HEK293T (cell line): ENCODE data around the gene DOHH.

Experiments used
- CTCF ChIA-PET: fragments of 350-600 bp; formaldehyde crosslinking; extraction: SDS; loops from one replicate; lab custom pipeline; 2021; ENCODE audit warnings: antibody characterized with exemption, inconsistent platforms; lab: Yijun Ruan, JAX
- POLR2A ChIA-PET: fragments of 350-600 bp; formaldehyde crosslinking; extraction: SDS; loops from one replicate; lab custom pipeline; 2020; ENCODE audit warnings: antibody characterized with exemption, inconsistent platforms; lab: Yijun Ruan, JAX
- DNase-seq: peaks from one replicate; pipeline ENCODE4 v3.0.0; 2012; ENCODE audit warnings: mixed read lengths; ENCODE audit errors: extremely low spot score
- ARNT ChIP-seq: fragments of 450-650 bp; IDR thresholded peaks from 2 replicates; pipeline ENCODE4 v1.6.1; 2017; ENCODE audit warnings: mild to moderate bottlenecking
- BHLHE40 ChIP-seq: fragments of 450-650 bp; IDR thresholded peaks from 2 replicates; pipeline ENCODE4 v1.6.1; 2016; ENCODE audit warnings: mild to moderate bottlenecking, moderate library complexity, borderline replicate concordance
- CTBP1 ChIP-seq: fragments of 450-650 bp; IDR thresholded peaks from 2 replicates; pipeline ENCODE4 v1.6.1; 2016; ENCODE audit warnings: borderline replicate concordance
- ELF4 ChIP-seq: fragments of 450-650 bp; IDR thresholded peaks from 2 replicates; pipeline ENCODE4 v1.6.1; 2017; ENCODE audit warnings: antibody characterized with exemption
- FOXA1 ChIP-seq: fragments of 450-650 bp; IDR thresholded peaks from 2 replicates; pipeline ENCODE4 v1.6.1; 2016; ENCODE audit warnings: mild to moderate bottlenecking
- FOXK2 ChIP-seq: fragments of 450-650 bp; IDR thresholded peaks from 2 replicates; pipeline ENCODE4 v1.6.1; 2016; ENCODE audit warnings: mild to moderate bottlenecking
- FOXM1 ChIP-seq: fragments of 450-650 bp; IDR thresholded peaks from 2 replicates; pipeline ENCODE4 v1.6.1; 2017; ENCODE audit warnings: mild to moderate bottlenecking, borderline replicate concordance
- HDGF ChIP-seq: fragments of 450-650 bp; IDR thresholded peaks from 2 replicates; pipeline ENCODE4 v1.6.1; 2017; ENCODE audit warnings: antibody characterized with exemption, borderline replicate concordance
- L3MBTL2 ChIP-seq: fragments of 450-650 bp; conservative IDR thresholded peaks from 2 replicates; pipeline ENCODE4 v1.6.1; 2016; ENCODE audit warnings: mild to moderate bottlenecking
- LEF1 ChIP-seq: fragments of 450-650 bp; IDR thresholded peaks from 2 replicates; pipeline ENCODE4 v1.6.1; 2017; ENCODE audit warnings: mild to moderate bottlenecking, borderline replicate concordance
- NFRKB ChIP-seq: fragments of 450-650 bp; IDR thresholded peaks from 2 replicates; pipeline ENCODE4 v1.6.1; 2016; ENCODE audit warnings: mild to moderate bottlenecking, moderate library complexity
- PKNOX1 ChIP-seq: fragments of 450-650 bp; IDR thresholded peaks from 2 replicates; pipeline ENCODE4 v1.6.1; 2016
- SP1 ChIP-seq: fragments of 450-650 bp; IDR thresholded peaks from 2 replicates; pipeline ENCODE4 v1.6.1; 2017
- SUZ12 ChIP-seq: fragments of 450-650 bp; IDR thresholded peaks from 2 replicates; pipeline ENCODE4 v1.6.1; 2016; ENCODE audit warnings: mild to moderate bottlenecking
- TARDBP ChIP-seq: fragments of 450-650 bp; IDR thresholded peaks from 2 replicates; pipeline ENCODE4 v1.6.1; 2016
- ZNF384 ChIP-seq: fragments of 450-650 bp; IDR thresholded peaks from 2 replicates; pipeline ENCODE4 v1.6.1; 2016

The DOHH gene

DNA sequence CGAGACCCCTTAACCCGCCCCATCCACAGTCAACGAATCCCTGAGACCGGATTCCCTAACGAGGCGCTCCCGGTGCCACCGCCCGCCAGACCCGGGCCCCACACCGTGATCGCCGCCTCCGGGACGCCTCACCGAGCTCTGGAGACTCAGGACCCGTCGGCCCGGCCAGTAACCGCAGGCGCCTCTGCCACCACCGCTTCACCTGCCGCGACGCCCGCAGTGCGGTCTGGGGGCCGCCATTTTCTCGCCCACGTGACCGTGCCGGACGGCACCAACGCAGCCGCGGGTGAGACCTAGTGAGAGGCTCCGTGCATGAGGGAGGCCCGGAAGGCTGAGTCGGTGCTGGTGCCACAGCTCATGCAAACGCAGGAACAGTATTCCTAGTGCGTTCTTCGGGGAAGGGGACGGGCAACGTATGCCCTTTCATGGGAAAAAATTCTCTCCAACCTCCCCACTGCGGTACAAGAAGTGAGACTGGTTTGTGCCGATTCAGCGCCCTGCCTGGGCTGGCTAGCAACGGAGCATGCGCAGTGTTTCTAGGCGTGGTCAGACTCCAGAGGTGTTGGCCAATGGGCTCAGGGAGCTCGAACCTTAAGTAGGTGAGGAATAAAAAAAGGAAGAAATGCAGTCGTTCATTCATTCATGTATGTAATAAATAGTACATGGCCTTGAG lies at the start of gene DOHH:
DOHH (minus strand) TSS at position 246 of the 673 bp plus-strand sequence. CDS start 3,860 bp downstream, outside the sequence.
- CTCF ChIA-PET, result interaction anchor here (1.8 kb wide), 1 partner anchor 16 kb away, joined by 5 read pairs; no protein-coding TSS in a partner anchor
- peak; percentile 98 for DNase-seq
- POLR2A ChIA-PET, result interaction anchor here (1.0 to 1.2 kb wide), 3 partner anchors 12 to 21 kb away, joined by 3 to 4 read pairs (median 3); no protein-coding TSS in a partner anchor
- TF ChIP-seq BHLHE40 (peak; percentile 96), PKNOX1 (no peak), ARNT (no peak), SUZ12 (no peak), HDGF (no peak), SP1 (no peak), NFRKB (no peak), FOXK2 (no peak), L3MBTL2 (peak; percentile 94), TARDBP (no peak), FOXM1 (peak; percentile 86), ZNF384 (no peak), CTBP1 (no peak), FOXA1 (no peak), LEF1 (no peak), ELF4 (peak; percentile 50)

DNA sequence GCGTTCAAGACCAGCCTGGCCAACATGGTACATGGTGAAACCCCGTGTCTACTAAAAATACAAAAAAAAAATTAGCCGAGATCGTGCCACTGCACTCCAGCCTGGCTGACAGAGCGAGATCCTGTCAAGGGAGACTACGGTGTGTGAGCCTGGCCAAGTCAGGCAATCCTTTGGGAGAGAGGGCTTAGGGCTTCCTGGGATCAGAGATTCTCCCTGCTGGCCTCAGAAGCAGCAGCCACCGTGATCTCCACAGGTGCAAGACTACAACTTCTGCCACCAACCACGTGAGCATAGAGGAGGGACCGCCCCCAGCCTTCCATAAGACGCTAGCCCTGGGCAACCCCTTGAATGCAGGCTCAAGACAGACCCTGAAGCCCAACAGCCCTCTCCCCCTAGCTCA lies 49.3 kb upstream of the DOHH start:
- POLR2A ChIA-PET, result no interaction called here
- no peak for TF ChIP-seq FOXA1
- no peak for DNase-seq
- CTCF ChIA-PET, result no interaction called here

GRCh38 chr19:3548606-3549005 lies 48.1 kb upstream of the DOHH start:
- TF ChIP-seq CTBP1 (no peak), BHLHE40 (no peak), FOXK2 (no peak), HDGF (no peak), TARDBP (no peak), SUZ12 (no peak), L3MBTL2 (no peak), ARNT (no peak), LEF1 (no peak), FOXM1 (no peak), FOXA1 (no peak), SP1 (no peak), ZNF384 (no peak), NFRKB (no peak), PKNOX1 (no peak), ELF4 (no peak)
- no peak for DNase-seq
- ChIA-PET CTCF (no interaction called here), POLR2A (no interaction called here)

GRCh38 chr19:3547767-3548282 lies 47.4 kb upstream of the DOHH start:
- TF ChIP-seq BHLHE40 (no peak), SUZ12 (no peak), ARNT (no peak), ZNF384 (no peak), FOXA1 (no peak), HDGF (no peak), LEF1 (no peak), NFRKB (no peak), CTBP1 (no peak), SP1 (no peak), PKNOX1 (no peak), ELF4 (no peak)
- ChIA-PET POLR2A (no interaction called here), CTCF (no interaction called here)
- DNase-seq, result no peak

DNA sequence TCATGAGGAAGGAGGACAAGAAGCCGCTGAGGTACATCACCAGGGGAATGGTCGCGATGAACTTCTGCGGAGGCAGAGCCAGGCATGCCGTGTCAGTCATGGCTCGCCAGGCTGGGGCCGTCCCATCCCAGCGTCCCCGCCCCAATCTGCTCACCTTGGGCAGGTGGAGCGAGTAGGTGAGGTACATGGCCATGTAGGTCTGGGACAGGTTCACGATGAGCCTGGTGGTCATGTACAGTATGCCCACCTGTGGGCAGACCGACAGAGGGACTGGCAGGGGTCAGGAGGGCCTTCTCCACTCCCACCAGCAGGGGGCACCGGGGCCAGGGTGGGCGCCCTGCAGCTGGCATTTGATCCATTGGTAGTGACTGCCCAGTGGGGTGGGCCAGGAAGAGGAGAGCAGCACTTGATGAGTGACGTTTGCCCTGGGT lies 46.8 kb upstream of the DOHH start:
- TF ChIP-seq PKNOX1, result no peak
- TF ChIP-seq FOXA1, result no peak
- no peak for TF ChIP-seq TARDBP
- no peak for TF ChIP-seq ZNF384
- no peak for TF ChIP-seq FOXK2
- TF ChIP-seq ELF4, result no peak
- CTCF ChIA-PET, result no interaction called here
- POLR2A ChIA-PET, result interaction anchor here (1.3 kb wide), 1 partner anchor 26 kb away, joined by 5 read pairs; no protein-coding TSS in a partner anchor
- DNase-seq, result peak; percentile 41

DNA sequence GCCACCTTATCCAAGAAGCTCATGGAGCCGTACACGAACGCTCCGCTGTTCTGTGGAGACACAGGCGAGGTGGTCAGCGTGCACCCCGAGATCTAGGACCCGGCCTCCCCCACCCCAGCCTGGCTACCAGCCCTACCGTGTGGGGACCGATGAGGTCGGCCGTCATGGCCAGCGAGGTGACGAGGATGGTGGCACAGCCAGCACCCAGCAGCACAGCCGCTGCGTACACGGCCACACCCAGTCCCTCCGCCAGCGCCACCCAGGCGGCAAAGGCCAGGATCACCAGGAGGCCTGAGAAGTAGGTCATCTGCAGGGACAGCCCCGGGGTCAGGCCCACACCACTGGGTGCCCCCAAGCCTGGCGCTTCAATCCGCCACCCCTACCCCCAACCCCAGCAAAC lies 45.6 kb upstream of the DOHH start:
- POLR2A ChIA-PET, result interaction anchor here (1.3 kb wide), 1 partner anchor 28 kb away, joined by 5 read pairs; no protein-coding TSS in a partner anchor
- CTCF ChIA-PET, result interaction anchor here (2.4 kb wide), 1 partner anchor 29 kb away, joined by 10 read pairs; no protein-coding TSS in a partner anchor
- TF ChIP-seq ZNF384, result no peak
- no peak for DNase-seq
